OCI-M2 (cell line): ENCODE results near the gene APBA2.

Experiments
- DNase-seq: peaks from one replicate; lab custom pipeline; 2025; ENCODE audit not compliant: unreplicated experiment; lab: John Stamatoyannopoulos, UW

Gene APBA2

GRCh38 chr15:29129926-29130325, 244.2 kb downstream of the APBA2 start:
- DNase-seq: no peak

- DNase-seq: no peak
Measured at GRCh38 chr15:29130476-29130875, 244.7 kb downstream of the APBA2 start.

GRCh38 chr15:29130951-29131839, 245.4 kb downstream of the APBA2 start:
- DNase-seq: no peak

- DNase-seq: no peak
Measured at GRCh38 chr15:29131840-29132420, 246.2 kb downstream of the APBA2 start.

- DNase-seq: no peak
Measured at GRCh38 chr15:29132735-29133181, 247.0 kb downstream of the APBA2 start.

- no peak for DNase-seq
Measured at GRCh38 chr15:29133321-29133720, 247.5 kb downstream of the APBA2 start.

GRCh38 chr15:29133791-29134190, 248.0 kb downstream of the APBA2 start:
- DNase-seq: no peak

GRCh38 chr15:29134239-29134638, 248.5 kb downstream of the APBA2 start:
- no peak for DNase-seq

GRCh38 chr15:29134641-29135308, 249.0 kb downstream of the APBA2 start:
- no peak for DNase-seq

GRCh38 chr15:29135309-29135657, 249.5 kb downstream of the APBA2 start:
- no peak for DNase-seq

GRCh38 chr15:29135702-29136646, 250.2 kb downstream of the APBA2 start:
- no peak for DNase-seq

GRCh38 chr15:29138260-29138659, 252.5 kb downstream of the APBA2 start:
- no peak for DNase-seq

- DNase-seq: no peak
Measured at GRCh38 chr15:29139072-29139471, 253.3 kb downstream of the APBA2 start.

GRCh38 chr15:29139540-29140459, 254.0 kb downstream of the APBA2 start:
- no peak for DNase-seq

- no peak for DNase-seq
Measured at GRCh38 chr15:29140475-29141307, 254.9 kb downstream of the APBA2 start.

- no peak for DNase-seq
Measured at GRCh38 chr15:29141308-29142128, 255.7 kb downstream of the APBA2 start.

GRCh38 chr15:29142129-29142747, 256.5 kb downstream of the APBA2 start:
- no peak for DNase-seq

- DNase-seq: no peak
Measured at GRCh38 chr15:29143293-29143692, 257.5 kb downstream of the APBA2 start.
